ENCODE measurements around the gene TMPRSS4.

DNA sequence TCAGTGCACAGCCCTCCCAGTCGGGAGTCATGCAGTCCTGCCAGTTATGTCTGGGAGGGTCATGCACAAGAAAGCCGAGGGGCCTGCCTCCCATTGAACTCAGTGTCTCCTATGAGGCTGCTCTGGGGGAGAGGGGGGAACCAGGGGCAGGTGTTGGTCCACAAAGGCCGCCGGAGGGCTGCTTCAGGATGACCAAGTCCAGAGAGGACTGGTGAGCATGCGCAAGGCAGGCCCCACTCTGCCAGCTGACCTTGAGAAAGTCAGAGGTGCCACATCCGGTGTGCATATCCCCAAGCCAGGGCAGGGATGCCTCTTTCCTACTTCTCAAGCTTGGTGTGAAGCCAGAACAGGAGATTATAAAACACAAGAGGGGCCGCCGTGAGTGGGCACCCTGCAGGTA is 71.4 kb downstream of the TMPRSS4 start:
- TF ChIP-seq TCF12 (IDR thresholded peaks at IDR 0.05) (no peak), SMC3 (IDR thresholded peaks at IDR 0.05; ENCODE audit: low read depth, low read length) (no peak), YY1 (IDR thresholded peaks at IDR 0.05; ENCODE audit: low read depth) (no peak), EP300 (IDR thresholded peaks at IDR 0.05; ENCODE audit: borderline replicate concordance in 1 of 2, low read depth in 1 of 2, low read length in 1 of 2) (no peak), FOXM1 (IDR thresholded peaks at IDR 0.05; ENCODE audit: low read depth) (no peak), NFIC (IDR thresholded peaks at IDR 0.05; ENCODE audit: borderline replicate concordance) (no peak), EZH2phosphoT487 (IDR thresholded peaks at IDR 0.05; ENCODE audit: borderline replicate concordance, low read depth) (no peak), SIN3A (IDR thresholded peaks at IDR 0.05; ENCODE audit: borderline replicate concordance, low read depth, low read length) (no peak)
- TF ChIP-seq, protein P1, sequence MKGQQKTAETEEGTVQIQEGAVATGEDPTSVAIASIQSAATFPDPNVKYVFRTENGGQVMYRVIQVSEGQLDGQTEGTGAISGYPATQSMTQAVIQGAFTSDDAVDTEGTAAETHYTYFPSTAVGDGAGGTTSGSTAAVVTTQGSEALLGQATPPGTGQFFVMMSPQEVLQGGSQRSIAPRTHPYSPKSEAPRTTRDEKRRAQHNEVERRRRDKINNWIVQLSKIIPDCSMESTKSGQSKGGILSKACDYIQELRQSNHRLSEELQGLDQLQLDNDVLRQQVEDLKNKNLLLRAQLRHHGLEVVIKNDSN (IDR thresholded peaks at IDR 0.05; ENCODE audit: borderline replicate concordance, low read depth): no peak
- TF ChIP-seq, protein P2, sequence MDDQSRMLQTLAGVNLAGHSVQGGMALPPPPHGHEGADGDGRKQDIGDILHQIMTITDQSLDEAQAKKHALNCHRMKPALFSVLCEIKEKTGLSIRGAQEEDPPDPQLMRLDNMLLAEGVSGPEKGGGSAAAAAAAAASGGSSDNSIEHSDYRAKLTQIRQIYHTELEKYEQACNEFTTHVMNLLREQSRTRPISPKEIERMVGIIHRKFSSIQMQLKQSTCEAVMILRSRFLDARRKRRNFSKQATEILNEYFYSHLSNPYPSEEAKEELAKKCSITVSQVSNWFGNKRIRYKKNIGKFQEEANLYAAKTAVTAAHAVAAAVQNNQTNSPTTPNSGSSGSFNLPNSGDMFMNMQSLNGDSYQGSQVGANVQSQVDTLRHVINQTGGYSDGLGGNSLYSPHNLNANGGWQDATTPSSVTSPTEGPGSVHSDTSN (IDR thresholded peaks at IDR 0.05): no peak
- TF ChIP-seq, protein P3, sequence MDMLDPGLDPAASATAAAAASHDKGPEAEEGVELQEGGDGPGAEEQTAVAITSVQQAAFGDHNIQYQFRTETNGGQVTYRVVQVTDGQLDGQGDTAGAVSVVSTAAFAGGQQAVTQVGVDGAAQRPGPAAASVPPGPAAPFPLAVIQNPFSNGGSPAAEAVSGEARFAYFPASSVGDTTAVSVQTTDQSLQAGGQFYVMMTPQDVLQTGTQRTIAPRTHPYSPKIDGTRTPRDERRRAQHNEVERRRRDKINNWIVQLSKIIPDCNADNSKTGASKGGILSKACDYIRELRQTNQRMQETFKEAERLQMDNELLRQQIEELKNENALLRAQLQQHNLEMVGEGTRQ (IDR thresholded peaks at IDR 0.05; ENCODE audit: borderline replicate concordance, low read depth, low read length): no peak
- TF ChIP-seq, protein P4, sequence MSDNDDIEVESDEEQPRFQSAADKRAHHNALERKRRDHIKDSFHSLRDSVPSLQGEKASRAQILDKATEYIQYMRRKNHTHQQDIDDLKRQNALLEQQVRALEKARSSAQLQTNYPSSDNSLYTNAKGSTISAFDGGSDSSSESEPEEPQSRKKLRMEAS (IDR thresholded peaks at IDR 0.05; ENCODE audit: low read depth): no peak
- TF ChIP-seq, protein P5, sequence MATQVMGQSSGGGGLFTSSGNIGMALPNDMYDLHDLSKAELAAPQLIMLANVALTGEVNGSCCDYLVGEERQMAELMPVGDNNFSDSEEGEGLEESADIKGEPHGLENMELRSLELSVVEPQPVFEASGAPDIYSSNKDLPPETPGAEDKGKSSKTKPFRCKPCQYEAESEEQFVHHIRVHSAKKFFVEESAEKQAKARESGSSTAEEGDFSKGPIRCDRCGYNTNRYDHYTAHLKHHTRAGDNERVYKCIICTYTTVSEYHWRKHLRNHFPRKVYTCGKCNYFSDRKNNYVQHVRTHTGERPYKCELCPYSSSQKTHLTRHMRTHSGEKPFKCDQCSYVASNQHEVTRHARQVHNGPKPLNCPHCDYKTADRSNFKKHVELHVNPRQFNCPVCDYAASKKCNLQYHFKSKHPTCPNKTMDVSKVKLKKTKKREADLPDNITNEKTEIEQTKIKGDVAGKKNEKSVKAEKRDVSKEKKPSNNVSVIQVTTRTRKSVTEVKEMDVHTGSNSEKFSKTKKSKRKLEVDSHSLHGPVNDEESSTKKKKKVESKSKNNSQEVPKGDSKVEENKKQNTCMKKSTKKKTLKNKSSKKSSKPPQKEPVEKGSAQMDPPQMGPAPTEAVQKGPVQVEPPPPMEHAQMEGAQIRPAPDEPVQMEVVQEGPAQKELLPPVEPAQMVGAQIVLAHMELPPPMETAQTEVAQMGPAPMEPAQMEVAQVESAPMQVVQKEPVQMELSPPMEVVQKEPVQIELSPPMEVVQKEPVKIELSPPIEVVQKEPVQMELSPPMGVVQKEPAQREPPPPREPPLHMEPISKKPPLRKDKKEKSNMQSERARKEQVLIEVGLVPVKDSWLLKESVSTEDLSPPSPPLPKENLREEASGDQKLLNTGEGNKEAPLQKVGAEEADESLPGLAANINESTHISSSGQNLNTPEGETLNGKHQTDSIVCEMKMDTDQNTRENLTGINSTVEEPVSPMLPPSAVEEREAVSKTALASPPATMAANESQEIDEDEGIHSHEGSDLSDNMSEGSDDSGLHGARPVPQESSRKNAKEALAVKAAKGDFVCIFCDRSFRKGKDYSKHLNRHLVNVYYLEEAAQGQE (IDR thresholded peaks at IDR 0.05; ENCODE audit: low read depth, low read length): no peak
- TF ChIP-seq, protein P6, sequence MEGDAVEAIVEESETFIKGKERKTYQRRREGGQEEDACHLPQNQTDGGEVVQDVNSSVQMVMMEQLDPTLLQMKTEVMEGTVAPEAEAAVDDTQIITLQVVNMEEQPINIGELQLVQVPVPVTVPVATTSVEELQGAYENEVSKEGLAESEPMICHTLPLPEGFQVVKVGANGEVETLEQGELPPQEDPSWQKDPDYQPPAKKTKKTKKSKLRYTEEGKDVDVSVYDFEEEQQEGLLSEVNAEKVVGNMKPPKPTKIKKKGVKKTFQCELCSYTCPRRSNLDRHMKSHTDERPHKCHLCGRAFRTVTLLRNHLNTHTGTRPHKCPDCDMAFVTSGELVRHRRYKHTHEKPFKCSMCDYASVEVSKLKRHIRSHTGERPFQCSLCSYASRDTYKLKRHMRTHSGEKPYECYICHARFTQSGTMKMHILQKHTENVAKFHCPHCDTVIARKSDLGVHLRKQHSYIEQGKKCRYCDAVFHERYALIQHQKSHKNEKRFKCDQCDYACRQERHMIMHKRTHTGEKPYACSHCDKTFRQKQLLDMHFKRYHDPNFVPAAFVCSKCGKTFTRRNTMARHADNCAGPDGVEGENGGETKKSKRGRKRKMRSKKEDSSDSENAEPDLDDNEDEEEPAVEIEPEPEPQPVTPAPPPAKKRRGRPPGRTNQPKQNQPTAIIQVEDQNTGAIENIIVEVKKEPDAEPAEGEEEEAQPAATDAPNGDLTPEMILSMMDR (IDR thresholded peaks at IDR 0.05): no peak

Measured in SK-N-SH (cell line).